Kidney (tissue), 14 donors: ENCODE data around the gene STON1. TPM values are rescaled to one million over a fixed set of nuclear protein-coding genes. Genes with fewer than 3 reads are reported as not detected.
A peak's percentile ranks its signal among the peaks of the same experiment; 100 is the strongest.
"Not testable (repeated sequence)": the region's sequence is repeated elsewhere in the genome, so short reads cannot be mapped to it uniquely, and the experiment has no call there.

Source experiments
- DNase-seq, 5 donors: peaks; one replicate each; pipeline ENCODE4 v3.0.0-alpha.2; 2013 to 2020
- FAIRE-seq: peaks from 2 replicates; lab custom pipeline; 2012; peaks lifted over from hg19 to GRCh38; lab: Jason Lieb, UNC
- H3K27ac ChIP-seq, 2 donors: one replicate each; pipeline ENCODE4 v1.7.0; 2013; ENCODE audit warnings: low read depth in 2 of 2, low read length in 2 of 2, inconsistent platforms in 1 of 2
- H3K27me3 ChIP-seq: one replicate; pipeline ENCODE4 v1.7.1; 2013; ENCODE audit warnings: low read length, inconsistent platforms; ENCODE audit not compliant: control insufficient read depth, insufficient read depth
- H3K36me3 ChIP-seq, 3 donors: one replicate each; pipeline versions ENCODE4 v1.7.0 to v1.7.1; 2013; ENCODE audit warnings: low read length in 3 of 3, control low read depth in 1 of 3, inconsistent platforms in 1 of 3; ENCODE audit not compliant: insufficient read depth in 3 of 3, control insufficient read depth in 2 of 3
- H3K4me1 ChIP-seq, 3 donors: one replicate each; pipeline versions ENCODE4 v1.7.0 to v1.7.1; 2013; ENCODE audit warnings: low read length in 3 of 3, inconsistent platforms in 1 of 3, low read depth in 1 of 3; ENCODE audit not compliant: control insufficient read depth in 2 of 3, insufficient read depth in 2 of 3
- H3K4me3 ChIP-seq, 3 donors: one replicate each; pipeline versions ENCODE4 v1.7.0 to v1.8.1; 2013; ENCODE audit warnings: low read length in 3 of 3, control low read depth in 1 of 3, inconsistent platforms in 1 of 3
- H3K9ac ChIP-seq, 3 donors: one replicate each; pipeline versions ENCODE4 v1.7.0 to v1.7.1; 2013; ENCODE audit warnings: low read length in 3 of 3, control low read depth in 1 of 3, inconsistent platforms in 1 of 3
- H3K9me3 ChIP-seq, 3 donors: one replicate each; pipeline versions ENCODE4 v1.7.0 to v1.7.1; 2013; ENCODE audit warnings: low read length in 3 of 3, control low read depth in 1 of 3, inconsistent platforms in 1 of 3; ENCODE audit not compliant: control insufficient read depth in 2 of 3, insufficient read depth in 1 of 3
- CTCF ChIP-seq: IDR thresholded peaks from 3 replicates; pipeline ENCODE4 v1.5.1; 2012; ENCODE audit warnings: mild to moderate bottlenecking, moderate library complexity, borderline replicate concordance; ENCODE audit not compliant: insufficient read depth; ENCODE audit errors: extremely low read depth
- intact Hi-C: fragments of 100-400 bp; cut with DNase I; formaldehyde crosslinking; loops from one replicate; pipeline ENCODE4 v1.11.1; 2022
- polyA plus RNA-seq: library from polyadenylated mRNA; stranded (reverse); fragments of 350-450 nt; fragmentation: Illumina TruSeq; extraction: RNeasy Lipid Tissue Mini Kit (QIAGEN cat#74804); gene quantifications from one replicate; pipeline ENCODE4 v1.2.3, GENCODE V29; 2014; ENCODE audit warnings: low read depth, low replicate concordance; ENCODE audit not compliant: insufficient read depth
- total RNA-seq: library from RNA; stranded (reverse); fragmentation: NEBNext Ultra II Directional; extraction: Animal tissue kit (Norgen Biotek cat#: 25700); gene quantifications from one replicate; pipeline ENCODE4 v1.2.1, GENCODE V29; 2021
- donor health status: control.
- donor health status: control.
- donor health status: control.
- donor health status: control.
- donor health status: control.
- donor health status: DM: yes; HTN: yes; CAD: no.
- donor health status: Normal renal cell carcinoma (clear cell type).

Gene STON1
- total and polyA plus RNA-seq, 2 donors from 2014 or later: 5.8 to 15.7 TPM

- no peak overlapping the region for H3K4me3 ChIP-seq
- H3K36me3 ChIP-seq: no peaks in the 10 kb centered on the region
- no peaks in the 10 kb centered on the region for H3K9me3 ChIP-seq
- TF ChIP-seq CTCF: no peak
- no peak overlapping the region for H3K27ac ChIP-seq
- H3K9ac ChIP-seq: no peak overlapping the region
- FAIRE-seq (no peak), DNase-seq (no peak)
- no peaks in the 10 kb centered on the region for H3K27me3 ChIP-seq
- H3K4me1 ChIP-seq: peaks cover 0 to 2% (median 2%) of the 10 kb centered on the region in 3 donors
- intact Hi-C loops: no loop called here
Measured at GRCh38 chr2:48545244-48545643, 15.3 kb downstream of the STON1 start.

- FAIRE-seq (no peak), DNase-seq (peak in 1 of 5 donors; percentile 34)
- no peak for TF ChIP-seq CTCF
- H3K9me3 ChIP-seq: no peaks in the 10 kb centered on the region
- H3K27ac ChIP-seq: no peak overlapping the region
- intact Hi-C loops: no loop called here
- H3K27me3 ChIP-seq: no peaks in the 10 kb centered on the region
- H3K4me1 ChIP-seq: peaks cover 0 to 11% (median 0%) of the 10 kb centered on the region in 3 donors
- H3K9ac ChIP-seq: no peak overlapping the region
- no peak overlapping the region for H3K4me3 ChIP-seq
- no peaks in the 10 kb centered on the region for H3K36me3 ChIP-seq
Measured at GRCh38 chr2:48548840-48549239, 18.9 kb downstream of the STON1 start.

- Histone ChIP-seq H3K36me3 (no peaks in the 10 kb centered on the region), H3K9ac (no peak overlapping the region), H3K4me3 (no peak overlapping the region), H3K4me1 (peaks cover 0 to 11% (median 0%) of the 10 kb centered on the region in 3 donors), H3K9me3 (no peaks in the 10 kb centered on the region), H3K27me3 (no peaks in the 10 kb centered on the region), H3K27ac (no peak overlapping the region)
- FAIRE-seq (no peak), DNase-seq (no peak)
- TF ChIP-seq CTCF: no peak
- intact Hi-C loops: no loop called here
Measured at GRCh38 chr2:48549972-48550371, 20.0 kb downstream of the STON1 start.

- no peak for DNase-seq
- Histone ChIP-seq H3K4me1 (peaks cover 0 to 11% (median 0%) of the 10 kb centered on the region in 3 donors), H3K9me3 (no peaks in the 10 kb centered on the region), H3K27ac (no peak overlapping the region), H3K27me3 (no peaks in the 10 kb centered on the region), H3K4me3 (peak overlapping the region in 1 of 3 donors; percentile 15), H3K9ac (no peak overlapping the region), H3K36me3 (no peaks in the 10 kb centered on the region)
- FAIRE-seq: no peak
- no peak for TF ChIP-seq CTCF
- intact Hi-C loops: no loop called here
Measured at GRCh38 chr2:48551548-48551947, 21.6 kb downstream of the STON1 start.

GRCh38 chr2:48555071-48555470, 25.1 kb downstream of the STON1 start:
- H3K27ac ChIP-seq, DNase-seq, H3K9me3 ChIP-seq, intact Hi-C loops, H3K36me3 ChIP-seq, H3K27me3 ChIP-seq, FAIRE-seq, H3K9ac ChIP-seq, H3K4me3 ChIP-seq: not testable (repeated sequence)
- H3K4me1 ChIP-seq: peaks cover 0 to 11% (median 0%) of the 10 kb centered on the region in 3 donors
